ENCODE data around the gene PTOV1.

The PTOV1 gene

DNA sequence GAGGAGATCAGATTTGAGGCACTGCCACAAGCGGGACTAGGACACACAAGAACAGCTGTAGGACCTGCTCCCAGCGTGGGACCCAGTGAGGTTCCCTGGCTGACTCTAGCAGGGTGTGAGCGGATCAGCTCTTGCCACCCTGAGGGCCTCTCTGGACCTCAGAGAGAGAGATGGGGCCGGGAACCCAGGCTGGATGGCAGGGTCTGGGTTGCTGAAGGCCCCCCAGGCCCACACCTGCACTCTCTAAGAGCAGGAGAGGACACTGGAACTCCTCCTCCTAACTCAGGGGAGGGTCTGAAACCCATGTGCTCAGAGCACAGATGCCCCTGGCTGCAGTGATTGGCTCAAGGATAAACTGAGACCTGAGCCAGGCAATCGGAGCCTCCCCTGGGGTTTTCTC, 59.2 kb downstream of the PTOV1 start:
- no peak overlapping the region for H3K4me3 ChIP-seq (ENCODE audit: low read length)
- peaks cover 9% of the 10 kb centered on the region for H3K79me1 ChIP-seq (ENCODE audit: low read length)
- no peak overlapping the region for H2AK5ac ChIP-seq (ENCODE audit: low read length)
- no peak overlapping the region for H2BK5ac ChIP-seq (ENCODE audit: low read length)
- no CpG with 5 or more reads among the region's 5 CpGs for WGBS (ENCODE audit: extremely low coverage, insufficient coverage, low lambda C conversion rate)
- H3K79me2 ChIP-seq (ENCODE audit: control insufficient read depth, insufficient read depth, low read length) = peaks cover 4% of the 10 kb centered on the region
- no peak overlapping the region for H3K56ac ChIP-seq (ENCODE audit: low read length)
- no peak overlapping the region for H3K18ac ChIP-seq (ENCODE audit: low read length)
- H4K8ac ChIP-seq (ENCODE audit: low read depth, low read length) = no peak overlapping the region
- H2BK120ac ChIP-seq (ENCODE audit: low read depth, low read length) = no peak overlapping the region
- no peak for DNase-seq
- H3K27ac ChIP-seq (ENCODE audit: low read depth, low read length) = no peak overlapping the region
- no peak overlapping the region for H3K4me2 ChIP-seq (ENCODE audit: low read length)
- H3K23ac ChIP-seq (ENCODE audit: low read length) = no peak overlapping the region
- H2BK15ac ChIP-seq (replicated peaks; ENCODE audit: low read depth) = no peak overlapping the region
- H3K4ac ChIP-seq (ENCODE audit: low read depth, low read length) = no peak overlapping the region
- H3K9ac ChIP-seq (ENCODE audit: low read length) = no peak overlapping the region
- H3K36me3 ChIP-seq (ENCODE audit: control insufficient read depth, insufficient read depth, low read length) = peaks cover 20% of the 10 kb centered on the region
- no peak overlapping the region for H4K5ac ChIP-seq (ENCODE audit: low read length)
- H3K27me3 ChIP-seq (ENCODE audit: insufficient read depth, low read length, poor library complexity) = no peaks in the 10 kb centered on the region
- no peaks in the 10 kb centered on the region for H3K4me1 ChIP-seq (ENCODE audit: control insufficient read depth, low read depth, low read length)

Small RNA genes lying within 50 kb of the gene (small RNA-seq; reads per million reads assigned to genes)
- gene MIR4749 (ENCODE audit: insufficient read depth) = 0.54 reads per million
